ENCODE results near the gene APOBEC2. TPM values are rescaled to one million over a fixed set of nuclear protein-coding genes. Genes with fewer than 3 reads are reported as not detected.

Gene APOBEC2
- total and polyA plus RNA-seq, 2 of the 13 experiments (the other 11 are each of a cell fraction or from before 2014, with no cell fraction given): 0.09 TPM; not detected in 1

DNA sequence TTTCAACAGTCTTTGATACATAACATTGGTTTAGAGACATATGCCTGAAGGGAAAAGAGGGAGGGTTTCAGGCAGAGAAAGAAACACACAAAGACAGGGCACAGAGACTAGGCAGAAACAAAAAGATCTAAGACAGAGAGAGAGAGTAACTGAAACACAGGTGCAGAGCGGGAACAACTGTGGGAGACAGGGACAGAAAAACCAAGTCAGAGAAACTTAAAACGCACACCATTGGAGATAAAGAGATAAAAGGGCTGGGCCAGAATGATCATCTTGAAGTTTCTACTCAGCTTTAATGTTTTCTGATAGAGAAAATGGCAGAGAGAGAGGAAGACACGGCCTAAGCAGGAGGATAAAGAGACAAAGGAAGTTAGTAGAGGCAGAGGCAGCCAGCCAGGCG, 25.8 kb upstream of the APOBEC2 start:
- Histone ChIP-seq H3K36me3 (replicated peaks in 1 of 2; ENCODE audit: control insufficient read depth in 1 of 2, insufficient read depth in 2 of 2, low read length in 2 of 2) (no peaks in the 10 kb centered on the region), H4K20me1 (ENCODE audit: insufficient read depth, low read length) (no peaks in the 10 kb centered on the region), H3K27ac (ENCODE audit: extremely low read length, insufficient read depth, low read length) (no peak overlapping the region), H3K9me3 (ENCODE audit: low read length) (no peaks in the 10 kb centered on the region), H3K79me2 (ENCODE audit: insufficient read depth, low read length) (no peaks in the 10 kb centered on the region), H3K4me3 (replicated peaks in 1 of 3; ENCODE audit: insufficient read depth in 1 of 3, low read depth in 2 of 3, low read length in 3 of 3) (no peak overlapping the region), H3K4me2 (ENCODE audit: low read depth, low read length) (no peak overlapping the region), H3K27me3 (ENCODE audit: control insufficient read depth in 1 of 2, insufficient read depth in 2 of 2, low read length in 2 of 2) (no peaks in the 10 kb centered on the region), H3K9ac (ENCODE audit: insufficient read depth, low read depth, low read length) (no peak overlapping the region), H3K4me1 (ENCODE audit: insufficient read depth, low read length) (peaks cover 20% of the 10 kb centered on the region), H2AFZ (ENCODE audit: low read length) (no peak overlapping the region)
- ChIA-PET CTCF (ENCODE audit: low intra/inter-chr PET ratio, low total read pairs) (interaction anchor here (1.1 to 3.0 kb wide), 7 partner anchors 21 to 202 kb away, joined by 3 to 56 read pairs (median 6); no protein-coding TSS in a partner anchor), POLR2A (interaction anchor here (0.9 to 1.6 kb wide), 4 partner anchors 13 to 45 kb away, joined by 3 to 7 read pairs (median 6); partner anchors contain the start of genes NFYA and OARD1)
- FAIRE-seq (no peak), ATAC-seq (no peak), DNase-seq (ENCODE audit: low spot score) (no peak)
- no TSS peak for BruUV-seq (replicated peaks)
- in situ Hi-C loops (cut with HindIII; ENCODE audit: extremely low pct_ligation_motif_present, low pct_unique_long_range_greater_than_20kb): loop anchor here (25.0 kb wide), 1 partner anchor 690 kb away; no protein-coding TSS in a partner anchor
- 88% methylated on average over 4 of the region's 4 CpGs for WGBS (ENCODE audit: low lambda C conversion rate)
- intact Hi-C loops (cut with micrococcal nuclease; ENCODE audit: unreplicated experiment): loop anchor here (1.0 to 5.0 kb wide), 3 partner anchors 21 to 180 kb away; no protein-coding TSS in a partner anchor
- TF ChIP-seq NPAS2 (CRISPR knock-in tag; IDR thresholded peaks at IDR 0.05; ENCODE audit: borderline replicate concordance) (no peak), GZF1 (CRISPR knock-in tag; IDR thresholded peaks at IDR 0.05) (no peak), ZFYVE20 (CRISPR knock-in tag; IDR thresholded peaks at IDR 0.05; ENCODE audit: borderline replicate concordance, low read depth) (no peak), TFDP1 (CRISPR knock-in tag; IDR thresholded peaks at IDR 0.05; ENCODE audit: borderline replicate concordance) (no peak), CCDC6 (CRISPR knock-in tag; IDR thresholded peaks at IDR 0.05) (no peak), KLF9 (CRISPR knock-in tag; IDR thresholded peaks at IDR 0.05; ENCODE audit: low read depth) (no peak), ZNF317 (CRISPR knock-in tag; IDR thresholded peaks at IDR 0.05) (no peak), ZNF75D (CRISPR knock-in tag; IDR thresholded peaks at IDR 0.05; ENCODE audit: borderline replicate concordance) (no peak), ZNF30 (CRISPR knock-in tag; IDR thresholded peaks at IDR 0.05) (no peak), KLF15 (CRISPR knock-in tag; IDR thresholded peaks at IDR 0.05; ENCODE audit: borderline replicate concordance) (no peak), RXRA (CRISPR knock-in tag; IDR thresholded peaks at IDR 0.05) (no peak), PRPF4 (IDR thresholded peaks at IDR 0.05; ENCODE audit: low read depth, low read length, poor library complexity, severe bottlenecking) (no peak), PTBP1 (IDR thresholded peaks at IDR 0.05; ENCODE audit: low read depth, low read length, poor library complexity, severe bottlenecking) (no peak), ZNF292 (CRISPR knock-in tag; IDR thresholded peaks at IDR 0.05; ENCODE audit: borderline replicate concordance, low read depth) (no peak), RXRB (CRISPR knock-in tag; IDR thresholded peaks at IDR 0.05; ENCODE audit: borderline replicate concordance) (no peak), ZNF770 (CRISPR knock-in tag; IDR thresholded peaks at IDR 0.05) (no peak)
- TF ChIP-seq, protein P1, sequence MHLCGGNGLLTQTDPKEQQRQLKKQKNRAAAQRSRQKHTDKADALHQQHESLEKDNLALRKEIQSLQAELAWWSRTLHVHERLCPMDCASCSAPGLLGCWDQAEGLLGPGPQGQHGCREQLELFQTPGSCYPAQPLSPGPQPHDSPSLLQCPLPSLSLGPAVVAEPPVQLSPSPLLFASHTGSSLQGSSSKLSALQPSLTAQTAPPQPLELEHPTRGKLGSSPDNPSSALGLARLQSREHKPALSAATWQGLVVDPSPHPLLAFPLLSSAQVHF (CRISPR knock-in tag; IDR thresholded peaks at IDR 0.05): no peak
- TF ChIP-seq, protein P2, sequence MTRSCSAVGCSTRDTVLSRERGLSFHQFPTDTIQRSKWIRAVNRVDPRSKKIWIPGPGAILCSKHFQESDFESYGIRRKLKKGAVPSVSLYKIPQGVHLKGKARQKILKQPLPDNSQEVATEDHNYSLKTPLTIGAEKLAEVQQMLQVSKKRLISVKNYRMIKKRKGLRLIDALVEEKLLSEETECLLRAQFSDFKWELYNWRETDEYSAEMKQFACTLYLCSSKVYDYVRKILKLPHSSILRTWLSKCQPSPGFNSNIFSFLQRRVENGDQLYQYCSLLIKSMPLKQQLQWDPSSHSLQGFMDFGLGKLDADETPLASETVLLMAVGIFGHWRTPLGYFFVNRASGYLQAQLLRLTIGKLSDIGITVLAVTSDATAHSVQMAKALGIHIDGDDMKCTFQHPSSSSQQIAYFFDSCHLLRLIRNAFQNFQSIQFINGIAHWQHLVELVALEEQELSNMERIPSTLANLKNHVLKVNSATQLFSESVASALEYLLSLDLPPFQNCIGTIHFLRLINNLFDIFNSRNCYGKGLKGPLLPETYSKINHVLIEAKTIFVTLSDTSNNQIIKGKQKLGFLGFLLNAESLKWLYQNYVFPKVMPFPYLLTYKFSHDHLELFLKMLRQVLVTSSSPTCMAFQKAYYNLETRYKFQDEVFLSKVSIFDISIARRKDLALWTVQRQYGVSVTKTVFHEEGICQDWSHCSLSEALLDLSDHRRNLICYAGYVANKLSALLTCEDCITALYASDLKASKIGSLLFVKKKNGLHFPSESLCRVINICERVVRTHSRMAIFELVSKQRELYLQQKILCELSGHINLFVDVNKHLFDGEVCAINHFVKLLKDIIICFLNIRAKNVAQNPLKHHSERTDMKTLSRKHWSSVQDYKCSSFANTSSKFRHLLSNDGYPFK (CRISPR knock-in tag; IDR thresholded peaks at IDR 0.05; ENCODE audit: borderline replicate concordance): no peak
